Natural killer cell (primary cell): ENCODE results near the gene FPR3. TPM values are rescaled to one million over a fixed set of nuclear protein-coding genes. Genes with fewer than 3 reads are reported as not detected.

Experiments used
- ATAC-seq, 3 donors: fragments of 150-1000 bp in 2 of 3; fragments of 200-7000 bp in 1 of 3; cut with Tn5 transposase; 1 replicate in 1 of 3; 2 replicates in 2 of 3; pipeline ENCODE4 v1.10.0; 2021; ENCODE audit warnings: mild to moderate bottlenecking in 2 of 3, moderate library complexity in 2 of 3
- DNase-seq, 2 donors: peaks; one replicate each; pipeline versions ENCODE4 v3.0.0 to v3.0.0-alpha.2; 2013 to 2021; ENCODE audit warnings: mixed read lengths in 1 of 2
- H3K27ac ChIP-seq: one replicate; pipeline ENCODE4 v1.5.1; 2013; ENCODE audit warnings: mild to moderate bottlenecking, low read length
- H3K27me3 ChIP-seq: one replicate; pipeline ENCODE4 v1.6.1; 2013; ENCODE audit warnings: low read length; ENCODE audit not compliant: control insufficient read depth, insufficient read depth
- H3K36me3 ChIP-seq: one replicate; pipeline ENCODE4 v1.6.1; 2013; ENCODE audit warnings: low read length; ENCODE audit not compliant: control insufficient read depth, insufficient read depth
- H3K4me1 ChIP-seq: one replicate; pipeline ENCODE4 v1.6.1; 2013; ENCODE audit warnings: low read length; ENCODE audit not compliant: control insufficient read depth, insufficient read depth
- H3K4me3 ChIP-seq: one replicate; pipeline ENCODE4 v1.5.1; 2013; ENCODE audit warnings: low read length
- H3K9me3 ChIP-seq: one replicate; pipeline ENCODE4 v1.6.1; 2013; ENCODE audit warnings: low read length; ENCODE audit not compliant: control insufficient read depth, insufficient read depth
- H3K27ac Mint-ChIP-seq, 2 donors: one replicate each; pipeline ENCODE4 v1.8.0; 2022; ENCODE audit warnings: mild to moderate bottlenecking in 2 of 2, mixed read lengths in 2 of 2, moderate library complexity in 1 of 2
- H3K27me3 Mint-ChIP-seq, 2 donors: one replicate each; pipeline ENCODE4 v1.8.0; 2022; ENCODE audit warnings: low read depth in 2 of 2, mixed read lengths in 2 of 2
- H3K36me3 Mint-ChIP-seq: one replicate; pipeline ENCODE4 v1.8.0; 2022; ENCODE audit warnings: mixed read lengths
- H3K4me1 Mint-ChIP-seq, 2 donors: one replicate each; pipeline ENCODE4 v1.8.0; 2022; ENCODE audit warnings: mixed read lengths in 2 of 2
- H3K4me3 Mint-ChIP-seq: one replicate; pipeline ENCODE4 v1.8.0; 2022; ENCODE audit warnings: mild to moderate bottlenecking, moderate library complexity, mixed read lengths
- H3K9me3 Mint-ChIP-seq, 2 donors: one replicate each; pipeline ENCODE4 v1.8.0; 2022; ENCODE audit warnings: mixed read lengths in 2 of 2
- CTCF ChIP-seq: fragments of 200-600 bp; IDR thresholded peaks from one replicate; pipeline ENCODE4 v1.8.0; 2022; ENCODE audit warnings: antibody characterized with exemption
- WGBS: methylation state at CpG from one replicate; pipeline ENCODE4 v1.1.7; 2013; ENCODE audit warnings: missing lambda C conversion rate; ENCODE audit not compliant: insufficient coverage; 5-methylcytosine and 5-hydroxymethylcytosine counted together
- intact Hi-C: fragments of 100-400 bp; cut with micrococcal nuclease; formaldehyde crosslinking; loops from one replicate; pipeline ENCODE4 v1.14.2; 2022
- total RNA-seq, 4 donors: library from RNA; stranded (reverse); fragments of 120-200 nt in 1 of 4; gene quantifications; one replicate each; pipeline versions ENCODE4 v1.2.3 to v1.2.4, GENCODE V29; 2013 to 2022

Gene FPR3
- total RNA-seq, 3 donors from 2014 or later (not counting 1 experiment from before 2014, with no cell fraction given), result 0.28 TPM; not detected in 2

GRCh38 chr19:51816711-51817110, 21.8 kb downstream of the FPR3 start:
- DNase-seq, result no peak
- intact Hi-C loops, result no loop called here
- Histone ChIP-seq H3K4me3 (no peak overlapping the region), H3K4me1 (no peaks in the 10 kb centered on the region), H3K27me3 (no peaks in the 10 kb centered on the region), H3K36me3 (no peaks in the 10 kb centered on the region), H3K27ac (no peak overlapping the region), H3K9me3 (peaks cover 6% of the 10 kb centered on the region)
- peaks cover 0 to 4% of the 10 kb centered on the region in 2 donors for H3K9me3 Mint-ChIP-seq
- ATAC-seq, result no peak
- TF ChIP-seq CTCF, result no peak
- no peak overlapping the region for H3K27ac Mint-ChIP-seq
- no peaks in the 10 kb centered on the region for H3K4me1 Mint-ChIP-seq
- H3K36me3 Mint-ChIP-seq, result no peaks in the 10 kb centered on the region
- H3K27me3 Mint-ChIP-seq, result no peaks in the 10 kb centered on the region
- 90% methylated on average over 1 of the region's 1 CpG for WGBS
- H3K4me3 Mint-ChIP-seq, result no peak overlapping the region

- H3K27me3 ChIP-seq, result no peaks in the 10 kb centered on the region
- intact Hi-C loops, result no loop called here
- ATAC-seq, result no peak
- DNase-seq, result no peak
- Mint-ChIP-seq H3K4me3 (no peak overlapping the region), H3K9me3 (peaks cover 4 to 10% of the 10 kb centered on the region in 2 donors), H3K36me3 (peaks cover 10% of the 10 kb centered on the region), H3K27ac (no peak overlapping the region), H3K4me1 (no peaks in the 10 kb centered on the region), H3K27me3 (peaks cover 0 to 10% of the 10 kb centered on the region in 2 donors)
- no peak overlapping the region for H3K4me3 ChIP-seq
- H3K4me1 ChIP-seq, result peaks cover 15% of the 10 kb centered on the region
- no peaks in the 10 kb centered on the region for H3K36me3 ChIP-seq
- no peak for TF ChIP-seq CTCF
- H3K9me3 ChIP-seq, result peaks cover 2% of the 10 kb centered on the region
- WGBS, result 23% methylated on average over 3 of the region's 3 CpGs
- no peak overlapping the region for H3K27ac ChIP-seq
Observed at GRCh38 chr19:51820011-51820410, 25.1 kb downstream of the FPR3 start.

GRCh38 chr19:51820831-51821446, 26.0 kb downstream of the FPR3 start:
- ATAC-seq (no peak), DNase-seq (no peak)
- WGBS, result 84% methylated on average over 7 of the region's 7 CpGs
- Mint-ChIP-seq H3K4me3 (no peak overlapping the region), H3K4me1 (no peaks in the 10 kb centered on the region), H3K27me3 (peaks cover 0 to 12% of the 10 kb centered on the region in 2 donors), H3K27ac (no peak overlapping the region), H3K9me3 (peaks cover 4 to 10% of the 10 kb centered on the region in 2 donors), H3K36me3 (peaks cover 10% of the 10 kb centered on the region)
- intact Hi-C loops, result no loop called here
- TF ChIP-seq CTCF, result no peak
- H3K27ac ChIP-seq, result no peak overlapping the region
- H3K27me3 ChIP-seq, result no peaks in the 10 kb centered on the region
- H3K4me3 ChIP-seq, result no peak overlapping the region
- no peaks in the 10 kb centered on the region for H3K36me3 ChIP-seq
- H3K9me3 ChIP-seq, result peaks cover 5% of the 10 kb centered on the region
- H3K4me1 ChIP-seq, result peaks cover 17% of the 10 kb centered on the region

GRCh38 chr19:51821456-51821855, 26.5 kb downstream of the FPR3 start:
- 80% methylated on average over 3 of the region's 3 CpGs for WGBS
- H3K36me3 Mint-ChIP-seq, result peaks cover 10% of the 10 kb centered on the region
- peaks cover 17% of the 10 kb centered on the region for H3K4me1 ChIP-seq

More at GRCh38 chr19:51821456-51821855, 26.5 kb downstream of the FPR3 start:
- H3K4me3 ChIP-seq, result no peak overlapping the region
- Mint-ChIP-seq H3K9me3 (peaks cover 4 to 10% of the 10 kb centered on the region in 2 donors), H3K27ac (no peak overlapping the region), H3K4me3 (no peak overlapping the region), H3K27me3 (peaks cover 0 to 12% of the 10 kb centered on the region in 2 donors), H3K4me1 (no peaks in the 10 kb centered on the region)
- ATAC-seq (no peak), DNase-seq (no peak)
- no peaks in the 10 kb centered on the region for H3K36me3 ChIP-seq
- intact Hi-C loops, result no loop called here
- no peaks in the 10 kb centered on the region for H3K27me3 ChIP-seq
- no peak overlapping the region for H3K27ac ChIP-seq
- no peak for TF ChIP-seq CTCF
- H3K9me3 ChIP-seq, result peaks cover 5% of the 10 kb centered on the region
